ENCODE measurements around the gene YAP1.

GRCh38 chr11:102268083-102268984 lies 158.1 kb downstream of the YAP1 start:
- TF ChIP-seq EZH2phosphoT487 (IDR thresholded peaks at IDR 0.05; ENCODE audit: insufficient read depth, low read depth) (no peak), EZH2 (IDR thresholded peaks at IDR 0.05; ENCODE audit: insufficient read depth, poor library complexity, severe bottlenecking) (no peak)
